K562 (cell line): ENCODE results near the gene ALDH5A1. TPM values are rescaled to one million over a fixed set of nuclear protein-coding genes. Genes with fewer than 3 reads are reported as not detected.

Experiments
- ATAC-seq: fragments of 200-7000 bp; cut with Tn5 transposase; 3 replicates; pipeline ENCODE4 v1.9.1; 2020; ENCODE audit warnings: moderate library complexity
- BruUV-seq: library from RNA; stranded (reverse); fragments of 400-500 nt; replicated peaks from 2 replicates; lab custom pipeline; 2021; lab: Mats Ljungman, UMichigan
- CTCF ChIA-PET: fragments of 300-600 bp; formaldehyde crosslinking; extraction: SDS; loops from one replicate; lab custom pipeline; 2021; ENCODE audit warnings: low intra/inter-chr PET ratio; lab: Yijun Ruan, JAX
- POLR2A ChIA-PET: fragments of 300-600, 350-650 bp; sonication (Branson Sonifier 250); formaldehyde crosslinking; extraction: SDS; loops from one replicate; lab custom pipeline; 2021; ENCODE audit warnings: antibody characterized with exemption, inconsistent platforms; lab: Yijun Ruan, JAX
- DNase-seq, 4 experiments: peaks; one replicate each; pipeline versions ENCODE4 v3.0.0 to v3.0.0-alpha.2; 2011 to 2018; ENCODE audit warnings: low spot score in 3 of 4, mixed read lengths in 3 of 4; ENCODE audit errors: extremely low read depth in 1 of 4
- FAIRE-seq: peaks from 2 replicates; lab custom pipeline; 2011; peaks lifted over from hg19 to GRCh38; lab: Jason Lieb, UNC
- H2AFZ ChIP-seq: 2 replicates; pipeline ENCODE4 v1.6.0; 2011; ENCODE audit warnings: low read depth, low read length, control low read depth, inconsistent platforms
- H3K27ac ChIP-seq: fragments of 200-600 bp; 3 replicates; pipeline ENCODE4 v1.8.0; 2011; ENCODE audit warnings: low read depth, mild to moderate bottlenecking, control low read depth, inconsistent platforms, low read length, moderate library complexity, mixed read lengths; ENCODE audit errors: extremely low read depth
- H3K27me3 ChIP-seq, 2 experiments: fragments of 300-600 bp in 1 of 2; 2 replicates in 1 of 2; 3 replicates in 1 of 2; pipeline versions ENCODE4 v1.6.0 to v1.8.0; 2011; ENCODE audit warnings: inconsistent platforms in 2 of 2, low read length in 2 of 2, mild to moderate bottlenecking in 1 of 2, mixed read lengths in 1 of 2, moderate library complexity in 1 of 2; ENCODE audit not compliant: control insufficient read depth in 2 of 2, insufficient read depth in 2 of 2
- H3K36me3 ChIP-seq: fragments of 300-600 bp; 3 replicates; pipeline ENCODE4 v1.8.0; 2011; ENCODE audit warnings: mild to moderate bottlenecking, low read length, inconsistent platforms; ENCODE audit not compliant: control insufficient read depth, insufficient read depth
- H3K4me1 ChIP-seq, 2 experiments: fragments of 200-600 bp in 1 of 2; replicated peaks in 1 of 2; 2 replicates in 1 of 2; 3 replicates in 1 of 2; pipeline versions ENCODE4 v1.5.1 to v1.8.0; 2011; ENCODE audit warnings: inconsistent platforms in 2 of 2, low read length in 2 of 2, mild to moderate bottlenecking in 1 of 2, mixed read lengths in 1 of 2, moderate library complexity in 1 of 2; ENCODE audit not compliant: control insufficient read depth in 2 of 2, insufficient read depth in 2 of 2
- H3K4me2 ChIP-seq: 2 replicates; pipeline ENCODE4 v1.6.1; 2011; ENCODE audit warnings: low read length, control low read depth, inconsistent platforms, mixed read lengths; ENCODE audit not compliant: insufficient read depth
- H3K4me3 ChIP-seq: fragments of 200-600 bp; sonication (generic), shearing (Covaris generic); 2 replicates; pipeline ENCODE4 v1.5.1; 2016; ENCODE audit warnings: control low read depth, inconsistent platforms
- H3K79me2 ChIP-seq: fragments of 200-600 bp; 3 replicates; pipeline ENCODE4 v1.8.0; 2011; ENCODE audit warnings: low read length, inconsistent platforms; ENCODE audit not compliant: control insufficient read depth, insufficient read depth
- H3K9ac ChIP-seq, 2 experiments: 2 replicates each; pipeline versions ENCODE4 v1.6.0 to v1.6.1; 2011; ENCODE audit warnings: low read depth in 2 of 2, low read length in 2 of 2, control low read depth in 1 of 2, inconsistent platforms in 1 of 2, mild to moderate bottlenecking in 1 of 2, mixed read lengths in 1 of 2; ENCODE audit not compliant: insufficient read depth in 1 of 2
- H3K9me1 ChIP-seq: one replicate; pipeline ENCODE4 v1.6.0; 2011; ENCODE audit warnings: inconsistent platforms, mild to moderate bottlenecking, low read length, moderate library complexity; ENCODE audit not compliant: control insufficient read depth, insufficient read depth
- H3K9me3 ChIP-seq: replicated peaks from 2 replicates; pipeline ENCODE4 v1.5.1; 2011; ENCODE audit warnings: low read depth, low read length, inconsistent platforms; ENCODE audit not compliant: control insufficient read depth, insufficient read depth
- H4K20me1 ChIP-seq: replicated peaks from 2 replicates; pipeline ENCODE4 v1.6.1; 2011; ENCODE audit warnings: low read length, inconsistent platforms, mixed read lengths; ENCODE audit not compliant: control insufficient read depth, insufficient read depth
- PRPF4 ChIP-seq: fragments of 200-400 bp; formaldehyde crosslinking; IDR thresholded peaks from one replicate; pipeline ENCODE4 v1.6.1; 2017; ENCODE audit warnings: low read length, low read depth, mild to moderate bottlenecking; ENCODE audit not compliant: insufficient read depth, poor library complexity, severe bottlenecking
- ZBED1 ChIP-seq: IDR thresholded peaks from 2 replicates; pipeline ENCODE4 v1.6.1; 2014
- ZMIZ1 ChIP-seq, 2 experiments: fragments of 150-350 bp in 1 of 2; IDR thresholded peaks; 2 replicates each; pipeline ENCODE4 v1.6.1; 2012 to 2016; ENCODE audit warnings: low read depth in 2 of 2, low read length in 2 of 2, mild to moderate bottlenecking in 1 of 2, moderate library complexity in 1 of 2
- ZNF507 ChIP-seq: conservative IDR thresholded peaks from 2 replicates; pipeline ENCODE4 v1.6.1; 2017; ENCODE audit warnings: missing genetic modification characterization, missing compliant biosample characterization
- WGBS: fragments of 100-300 bp; shearing (Covaris generic); methylation state at CpG from one replicate; pipeline ENCODE4 v1.1.6; 2016; ENCODE audit warnings: low coverage, mixed read lengths; ENCODE audit not compliant: insufficient coverage; ENCODE audit errors: missing lambda C conversion rate; 5-methylcytosine and 5-hydroxymethylcytosine counted together
- in situ Hi-C: fragments of 300-500 bp; cut with MboI; formaldehyde crosslinking; loops from 4 replicates; pipeline ENCODE4 v1.15.0; 2018; ENCODE audit warnings: inconsistent platforms, mixed read lengths
- intact Hi-C: fragments of 100-400 bp; cut with micrococcal nuclease; formaldehyde crosslinking; loops from 2 replicates; pipeline ENCODE4 v1.14.2; 2022
- polyA plus RNA-seq, 8 experiments: library from polyadenylated mRNA; depleted of rRNA in 4 of 8; stranded (reverse) in 5 of 8; unstranded in 3 of 8; fragments of >200 nt; fragmentation: Nextera tagmentation in 2 of 8; fragmentation: Illumina TruSeq in 1 of 8; extraction: Ambion mirVana in 2 of 8; extraction: Trizol in 1 of 8; gene quantifications; 2 replicates each; pipeline versions ENCODE4 v1.2.1 to v1.2.3, GENCODE V29; 2011 to 2014; ENCODE audit warnings: inconsistent platforms in 1 of 8, missing spikeins in 1 of 8
- total RNA-seq, 7 experiments: library from RNA; depleted of rRNA in 6 of 7; stranded (reverse); fragments of >200 nt in 6 of 7; fragmentation: Illumina TruSeq in 2 of 7; extraction: Trizol in 2 of 7; gene quantifications; 2 replicates each; pipeline versions ENCODE4 v1.2.1 to v1.2.3, GENCODE V29; 2011 to 2021; ENCODE audit warnings: low replicate concordance in 1 of 7

The ALDH5A1 gene
- total and polyA plus RNA-seq, 9 of the 15 experiments (the other 6 are each of a cell fraction or from before 2014, with no cell fraction given) = 2.2 to 19.7 (median 9.5) TPM

- no peaks in the 10 kb centered on the region for H4K20me1 ChIP-seq
- H3K9ac ChIP-seq = no peak overlapping the region
- ATAC-seq (peak; percentile 58), FAIRE-seq (no peak), DNase-seq (no peak)
- ChIA-PET CTCF (interaction anchor here (0.6 kb wide), 1 partner anchor 963 kb away, joined by 4 read pairs; no protein-coding TSS in a partner anchor), POLR2A (interaction anchor here (0.9 to 1.2 kb wide), 2 partner anchors 9 to 129 kb away, joined by 3 to 4 read pairs; partner anchors contain the start of genes ACOT13 and TDP2)
- no peak overlapping the region for H3K27ac ChIP-seq
- in situ Hi-C loops (no loop called here), intact Hi-C loops (no loop called here)
- H3K4me3 ChIP-seq = no peak overlapping the region
- no peaks in the 10 kb centered on the region for H3K4me1 ChIP-seq
- WGBS = 70% methylated on average over 8 of the region's 8 CpGs
- TF ChIP-seq ZNF507 (tag) = no peak
- no peak for TF ChIP-seq ZMIZ1 (IDR thresholded peaks at IDR 0.05; ENCODE audit: low read depth in 2 of 2, low read length in 2 of 2)
- no peak for TF ChIP-seq ZBED1
- TF ChIP-seq PRPF4 = no peak
- no peak overlapping the region for H3K4me2 ChIP-seq
- no peaks in the 10 kb centered on the region for H3K9me1 ChIP-seq
- no peaks in the 10 kb centered on the region for H3K79me2 ChIP-seq
- no peaks in the 10 kb centered on the region for H3K27me3 ChIP-seq
- no peaks in the 10 kb centered on the region for H3K9me3 ChIP-seq
- H2AFZ ChIP-seq = no peak overlapping the region
- peaks cover 4% of the 10 kb centered on the region; the same call in 2 of the 3 replicates for H3K36me3 ChIP-seq
- BruUV-seq = no TSS peak
Measured at GRCh38 chr6:24537771-24538385, 43.1 kb downstream of the ALDH5A1 start.
